GM12878 (cell line): ENCODE measurements around the gene SPRED2. TPM values are rescaled to one million over a fixed set of nuclear protein-coding genes. Genes with fewer than 3 reads are reported as not detected.

ENCODE experiments used
- IRF5 ChIP-seq: fragments of 450-650 bp; IDR thresholded peaks from 2 replicates; pipeline ENCODE4 v1.6.1; 2017; ENCODE audit warnings: borderline replicate concordance
- REST ChIP-seq: IDR thresholded peaks from 2 replicates; pipeline ENCODE4 v1.6.1; 2012; ENCODE audit warnings: mild to moderate bottlenecking, low read depth, low read length
- polyA plus RNA-seq, 11 experiments: library from polyadenylated mRNA; depleted of rRNA in 4 of 11; unstranded in 6 of 11; stranded (reverse) in 5 of 11; fragments of >200 nt; fragmentation: Nextera tagmentation in 4 of 11; fragmentation: Illumina TruSeq in 1 of 11; extraction: Ambion mirVana in 4 of 11; extraction: Trizol in 1 of 11; gene quantifications; 1 replicate in 1 of 11; 2 replicates in 10 of 11; pipeline versions ENCODE4 v1.2.1 to v1.2.3, GENCODE V29; 2011 to 2016; ENCODE audit warnings: inconsistent platforms in 2 of 11, missing spikeins in 2 of 11, low read depth in 1 of 11
- total RNA-seq, 4 experiments: library from RNA; depleted of rRNA in 3 of 4; stranded (reverse); fragments of >200 nt in 3 of 4; fragmentation: Illumina TruSeq in 1 of 4; extraction: Trizol in 1 of 4; gene quantifications; 2 replicates each; pipeline versions ENCODE4 v1.2.1 to v1.2.3, GENCODE V29; 2013 to 2021
- TF ChIP-seq, protein P1 (sequence below): fragments of 450-650 bp; IDR thresholded peaks from 2 replicates; pipeline ENCODE4 v1.6.1; 2016; ENCODE audit warnings: mild to moderate bottlenecking, moderate library complexity, borderline replicate concordance

Gene SPRED2
- total and polyA plus RNA-seq, 10 of the 15 experiments (the other 5 are each of a cell fraction or from before 2014, with no cell fraction given), result 3.0 to 23.9 (median 9.7) TPM

DNA sequence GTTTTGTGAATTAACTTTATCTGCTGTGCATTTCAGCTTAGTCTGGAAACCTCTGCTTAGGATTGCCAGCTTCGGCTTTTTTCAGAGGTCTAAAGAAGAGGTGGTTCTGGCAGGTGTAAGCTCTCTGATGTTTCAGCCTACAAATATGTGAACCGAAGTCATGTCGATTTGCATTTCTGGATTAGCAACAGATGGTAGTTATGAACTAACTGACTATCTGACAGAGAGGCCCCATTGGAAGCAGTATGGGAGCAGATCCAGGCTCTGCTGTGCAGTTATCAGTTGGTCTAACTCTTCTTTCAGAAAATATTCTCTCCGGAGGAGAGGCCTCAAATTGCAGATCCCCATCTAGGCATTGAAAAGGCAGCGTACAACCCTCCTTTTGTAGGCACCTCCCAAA is 32.7 kb upstream of the SPRED2 start (continued):
- TF ChIP-seq IRF5 (no peak), REST (no peak)
- TF ChIP-seq, protein P1, sequence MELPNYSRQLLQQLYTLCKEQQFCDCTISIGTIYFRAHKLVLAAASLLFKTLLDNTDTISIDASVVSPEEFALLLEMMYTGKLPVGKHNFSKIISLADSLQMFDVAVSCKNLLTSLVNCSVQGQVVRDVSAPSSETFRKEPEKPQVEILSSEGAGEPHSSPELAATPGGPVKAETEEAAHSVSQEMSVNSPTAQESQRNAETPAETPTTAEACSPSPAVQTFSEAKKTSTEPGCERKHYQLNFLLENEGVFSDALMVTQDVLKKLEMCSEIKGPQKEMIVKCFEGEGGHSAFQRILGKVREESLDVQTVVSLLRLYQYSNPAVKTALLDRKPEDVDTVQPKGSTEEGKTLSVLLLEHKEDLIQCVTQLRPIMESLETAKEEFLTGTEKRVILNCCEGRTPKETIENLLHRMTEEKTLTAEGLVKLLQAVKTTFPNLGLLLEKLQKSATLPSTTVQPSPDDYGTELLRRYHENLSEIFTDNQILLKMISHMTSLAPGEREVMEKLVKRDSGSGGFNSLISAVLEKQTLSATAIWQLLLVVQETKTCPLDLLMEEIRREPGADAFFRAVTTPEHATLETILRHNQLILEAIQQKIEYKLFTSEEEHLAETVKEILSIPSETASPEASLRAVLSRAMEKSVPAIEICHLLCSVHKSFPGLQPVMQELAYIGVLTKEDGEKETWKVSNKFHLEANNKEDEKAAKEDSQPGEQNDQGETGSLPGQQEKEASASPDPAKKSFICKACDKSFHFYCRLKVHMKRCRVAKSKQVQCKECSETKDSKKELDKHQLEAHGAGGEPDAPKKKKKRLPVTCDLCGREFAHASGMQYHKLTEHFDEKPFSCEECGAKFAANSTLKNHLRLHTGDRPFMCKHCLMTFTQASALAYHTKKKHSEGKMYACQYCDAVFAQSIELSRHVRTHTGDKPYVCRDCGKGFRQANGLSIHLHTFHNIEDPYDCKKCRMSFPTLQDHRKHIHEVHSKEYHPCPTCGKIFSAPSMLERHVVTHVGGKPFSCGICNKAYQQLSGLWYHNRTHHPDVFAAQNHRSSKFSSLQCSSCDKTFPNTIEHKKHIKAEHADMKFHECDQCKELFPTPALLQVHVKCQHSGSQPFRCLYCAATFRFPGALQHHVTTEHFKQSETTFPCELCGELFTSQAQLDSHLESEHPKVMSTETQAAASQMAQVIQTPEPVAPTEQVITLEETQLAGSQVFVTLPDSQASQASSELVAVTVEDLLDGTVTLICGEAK, result no peak
